GM21619 (cell line): Measurements from ENCODE around the gene CLSTN2.

Experiments
- ATAC-seq: cut with Tn5 transposase; IDR thresholded peaks from one replicate; pipeline ENCODE4 v1.9.1; 2021; ENCODE audit not compliant: unreplicated experiment

The CLSTN2 gene

GRCh38 chr3:140270329-140270728 is 335.3 kb downstream of the CLSTN2 start:
- no peak for ATAC-seq

GRCh38 chr3:140273542-140274195 is 338.7 kb downstream of the CLSTN2 start:
- ATAC-seq, result no peak

- ATAC-seq, result no peak
These were observed 339.4 kb downstream of the CLSTN2 start for GRCh38 chr3:140274429-140274828.

GRCh38 chr3:140276703-140277102 is 341.7 kb downstream of the CLSTN2 start:
- no peak for ATAC-seq

GRCh38 chr3:140277886-140278285 is 342.9 kb downstream of the CLSTN2 start:
- no peak for ATAC-seq

GRCh38 chr3:140284372-140284771 is 349.4 kb downstream of the CLSTN2 start:
- no peak for ATAC-seq

GRCh38 chr3:140285380-140285779 is 350.4 kb downstream of the CLSTN2 start:
- ATAC-seq, result no peak

GRCh38 chr3:140288595-140288994 is 353.6 kb downstream of the CLSTN2 start:
- no peak for ATAC-seq

- ATAC-seq, result no peak
These were observed 355.1 kb downstream of the CLSTN2 start for GRCh38 chr3:140290105-140290504.

- ATAC-seq, result no peak
These were observed 357.2 kb downstream of the CLSTN2 start for GRCh38 chr3:140292170-140292569.

- no peak for ATAC-seq
These were observed 357.7 kb downstream of the CLSTN2 start for GRCh38 chr3:140292684-140293083.

- ATAC-seq, result no peak
These were observed 359.1 kb downstream of the CLSTN2 start for GRCh38 chr3:140294058-140294457.

- ATAC-seq, result no peak
These were observed 361.9 kb downstream of the CLSTN2 start for GRCh38 chr3:140296796-140297352.

- no peak for ATAC-seq
These were observed 363.1 kb downstream of the CLSTN2 start for GRCh38 chr3:140298043-140298442.

GRCh38 chr3:140298569-140299070 is 363.6 kb downstream of the CLSTN2 start:
- ATAC-seq, result no peak

- no peak for ATAC-seq
These were observed 368.9 kb downstream of the CLSTN2 start for GRCh38 chr3:140303875-140304274.

GRCh38 chr3:140308535-140308934 is 373.6 kb downstream of the CLSTN2 start:
- no peak for ATAC-seq

- ATAC-seq, result no peak
These were observed 376.4 kb downstream of the CLSTN2 start for GRCh38 chr3:140311428-140311827.

GRCh38 chr3:140315955-140316354 is 381.0 kb downstream of the CLSTN2 start:
- no peak for ATAC-seq

- no peak for ATAC-seq
These were observed 381.5 kb downstream of the CLSTN2 start for GRCh38 chr3:140316466-140316865.

- ATAC-seq, result no peak
These were observed 381.9 kb downstream of the CLSTN2 start for GRCh38 chr3:140316868-140317400.

- no peak for ATAC-seq
These were observed 384.8 kb downstream of the CLSTN2 start for GRCh38 chr3:140319739-140320138.
